NAMALWA (cell line): ENCODE data around the gene NHERF1.

Experiments used
- DNase-seq: peaks from one replicate; pipeline ENCODE4 v3.0.0-alpha.2; 2015; ENCODE audit warnings: low spot score

The NHERF1 gene

DNA sequence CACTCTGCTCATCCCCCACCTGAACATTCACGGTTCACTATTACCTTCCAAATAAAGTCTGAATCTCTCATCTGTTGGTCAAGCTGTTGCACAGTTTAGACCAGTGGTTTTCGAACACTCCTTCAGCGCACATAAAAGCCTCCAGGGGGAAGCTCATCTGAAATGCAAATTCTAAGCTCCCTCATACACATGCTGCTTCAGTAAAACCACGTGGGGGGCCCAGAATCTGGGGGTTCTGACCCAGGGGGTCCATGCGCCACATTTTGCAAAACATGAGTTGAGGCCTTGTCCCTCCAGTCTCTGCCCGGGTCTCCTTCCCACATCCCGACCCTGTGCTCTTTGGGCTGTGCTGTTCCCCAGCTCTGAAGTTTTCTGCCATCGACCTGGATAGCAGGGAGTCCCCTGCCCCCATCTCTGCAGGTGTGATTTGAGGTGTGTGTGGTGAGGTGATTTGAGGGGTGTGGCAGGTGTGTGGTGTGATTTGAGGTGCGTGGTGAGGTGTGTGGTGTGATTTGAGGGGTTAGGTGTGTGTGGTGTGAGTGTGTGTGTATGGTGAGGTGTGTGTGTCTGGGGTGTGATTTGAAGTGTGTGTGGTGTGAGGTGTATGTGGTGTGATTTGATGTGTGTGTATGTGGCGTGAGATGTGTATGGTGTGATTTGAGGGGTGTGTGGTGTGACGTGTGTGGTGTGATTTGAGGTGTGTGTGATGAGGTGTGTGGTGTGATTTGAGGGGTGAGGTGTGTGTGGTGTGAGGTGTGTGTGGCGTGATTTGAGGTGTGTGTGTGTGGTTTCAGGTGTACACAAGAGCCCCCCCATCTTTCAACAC lies 16.2 kb upstream of the NHERF1 start:
- DNase-seq, result no peak

DNA sequence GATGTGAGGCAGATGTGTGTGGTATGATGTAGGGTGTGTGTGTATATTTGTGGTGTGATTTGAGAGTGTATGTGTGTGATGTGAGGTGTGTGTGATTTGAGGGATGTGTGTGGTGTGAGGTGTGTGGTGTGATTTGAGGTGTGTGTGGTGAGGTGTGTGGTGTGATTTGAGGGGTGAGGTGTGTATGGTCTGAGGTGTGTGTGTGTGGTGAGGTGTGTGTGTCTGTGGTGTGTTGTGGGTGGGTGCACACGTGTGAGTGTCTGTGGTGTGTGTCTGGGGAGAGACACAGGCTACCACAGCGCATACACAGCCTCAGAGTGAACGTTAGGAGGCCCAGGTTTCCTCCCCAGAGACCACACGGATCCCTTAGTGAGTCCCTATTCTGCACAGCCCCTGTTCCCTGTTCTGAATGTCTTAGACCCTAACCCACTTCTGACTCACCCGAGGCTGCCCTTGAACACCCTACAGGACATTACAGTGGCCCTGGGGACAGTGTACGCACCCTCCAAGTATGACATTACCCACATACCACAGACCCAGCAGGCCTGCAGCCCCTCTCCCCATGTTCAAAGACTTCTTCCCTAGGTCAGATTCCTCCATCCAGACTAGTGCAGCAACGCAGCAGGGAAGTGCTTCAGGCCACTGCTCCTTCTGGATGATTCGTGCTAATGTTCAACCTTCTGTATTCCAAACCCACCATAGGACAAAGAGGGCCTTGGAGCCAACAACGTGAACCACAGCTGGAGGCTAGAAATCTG lies 14.9 kb upstream of the NHERF1 start:
- no peak for DNase-seq

DNA sequence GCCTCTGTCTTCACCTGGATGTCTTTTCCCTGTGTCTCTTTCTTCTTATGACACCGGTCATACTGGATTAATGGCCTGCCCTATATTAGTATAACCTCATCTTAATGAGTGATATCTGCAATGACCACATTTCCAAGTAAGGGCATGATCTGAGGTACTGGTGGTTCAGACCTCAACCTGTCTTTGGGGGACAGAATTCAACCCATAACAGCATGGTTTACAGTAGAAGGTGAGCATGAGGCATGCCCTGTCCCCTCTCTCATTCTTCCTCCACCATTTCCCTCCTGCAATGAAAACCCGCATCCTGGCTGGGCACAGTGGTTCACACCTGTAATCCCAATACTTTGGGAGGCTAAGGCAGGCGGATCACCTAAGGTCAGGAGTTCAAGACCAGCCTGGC lies 14.2 kb upstream of the NHERF1 start:
- DNase-seq, result no peak

DNA sequence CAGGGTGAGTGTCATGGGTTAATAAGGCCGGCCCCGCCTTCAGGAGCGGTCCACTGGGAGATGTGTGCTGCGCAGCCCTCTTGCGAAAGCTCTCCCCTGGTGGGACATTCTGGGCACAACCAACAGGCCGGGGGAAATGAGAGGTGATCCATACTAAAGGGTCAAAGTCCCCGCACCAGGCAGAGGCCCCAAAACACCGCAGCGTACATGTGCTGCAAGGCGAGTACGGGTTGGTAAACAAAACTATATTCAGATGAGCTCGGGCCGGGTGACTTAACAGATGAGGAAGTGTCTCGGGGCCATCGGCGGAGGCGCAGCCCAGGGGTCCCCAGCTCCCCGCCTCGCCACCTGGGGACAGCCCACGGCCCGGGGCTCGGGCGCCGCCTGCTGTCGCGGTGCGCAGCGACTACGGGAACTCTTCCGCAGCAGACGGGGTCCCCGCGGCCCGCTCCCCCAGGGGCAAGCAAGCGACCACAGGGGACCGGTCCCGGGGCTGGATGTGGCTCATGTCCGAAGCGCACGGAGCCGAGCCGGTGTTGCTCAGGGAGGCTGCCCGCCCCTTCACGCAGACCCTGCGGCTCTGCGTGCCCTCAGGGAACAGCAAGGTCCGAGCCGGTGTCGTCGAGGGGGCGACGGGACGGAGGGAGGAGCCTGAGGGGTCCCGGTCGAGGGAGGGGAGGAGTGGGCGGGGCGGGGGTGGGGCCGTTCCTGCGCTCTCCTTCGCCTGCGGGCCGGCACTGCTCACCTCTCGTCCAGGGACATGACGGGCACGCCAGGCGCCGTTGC lies 11.7 kb upstream of the NHERF1 start, which contains the start of gene RAB37:
TSS of gene RAB37 (plus strand) at position 744 of the 786 bp plus-strand sequence. CDS start at position 761, 17 bp downstream.
- peak; percentile 85 for DNase-seq

DNA sequence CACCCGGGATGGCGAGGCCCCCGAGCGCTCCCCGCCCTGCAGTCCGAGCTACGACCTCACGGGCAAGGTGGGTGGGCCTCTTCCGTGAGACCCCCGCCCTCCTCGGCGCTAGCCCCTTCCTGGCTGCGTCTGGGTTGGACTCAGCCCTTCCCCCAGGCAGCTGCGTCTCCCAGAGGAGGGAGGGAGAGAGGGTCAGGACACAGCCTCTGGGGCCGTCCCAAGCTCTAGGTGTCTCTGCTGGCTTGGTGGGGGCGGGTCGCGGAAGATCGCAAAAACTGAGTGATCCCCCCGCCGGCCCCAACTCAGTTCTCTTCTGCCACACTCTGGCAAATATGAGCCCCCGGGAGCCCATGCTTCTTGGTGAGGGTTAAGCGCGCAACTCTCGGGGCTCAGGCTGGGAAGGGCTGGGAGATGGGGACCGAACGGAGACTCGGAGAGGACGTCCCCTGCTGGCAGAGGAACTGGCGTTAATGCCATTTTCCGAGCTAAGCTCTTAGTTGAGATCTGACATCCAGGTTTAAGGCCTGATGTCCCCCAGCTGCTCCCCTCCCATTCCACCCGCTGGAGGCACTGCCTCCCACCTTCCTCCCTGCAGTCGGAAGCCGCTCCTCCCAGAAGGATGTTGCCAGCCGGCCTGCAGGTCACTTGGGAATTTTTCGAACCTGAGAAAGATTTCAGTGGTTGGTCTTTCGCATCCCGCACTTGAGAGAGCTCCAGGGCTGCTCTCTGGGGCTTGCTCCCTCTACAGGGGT lies 11.0 kb upstream of the NHERF1 start:
- peak; percentile 65 for DNase-seq

DNA sequence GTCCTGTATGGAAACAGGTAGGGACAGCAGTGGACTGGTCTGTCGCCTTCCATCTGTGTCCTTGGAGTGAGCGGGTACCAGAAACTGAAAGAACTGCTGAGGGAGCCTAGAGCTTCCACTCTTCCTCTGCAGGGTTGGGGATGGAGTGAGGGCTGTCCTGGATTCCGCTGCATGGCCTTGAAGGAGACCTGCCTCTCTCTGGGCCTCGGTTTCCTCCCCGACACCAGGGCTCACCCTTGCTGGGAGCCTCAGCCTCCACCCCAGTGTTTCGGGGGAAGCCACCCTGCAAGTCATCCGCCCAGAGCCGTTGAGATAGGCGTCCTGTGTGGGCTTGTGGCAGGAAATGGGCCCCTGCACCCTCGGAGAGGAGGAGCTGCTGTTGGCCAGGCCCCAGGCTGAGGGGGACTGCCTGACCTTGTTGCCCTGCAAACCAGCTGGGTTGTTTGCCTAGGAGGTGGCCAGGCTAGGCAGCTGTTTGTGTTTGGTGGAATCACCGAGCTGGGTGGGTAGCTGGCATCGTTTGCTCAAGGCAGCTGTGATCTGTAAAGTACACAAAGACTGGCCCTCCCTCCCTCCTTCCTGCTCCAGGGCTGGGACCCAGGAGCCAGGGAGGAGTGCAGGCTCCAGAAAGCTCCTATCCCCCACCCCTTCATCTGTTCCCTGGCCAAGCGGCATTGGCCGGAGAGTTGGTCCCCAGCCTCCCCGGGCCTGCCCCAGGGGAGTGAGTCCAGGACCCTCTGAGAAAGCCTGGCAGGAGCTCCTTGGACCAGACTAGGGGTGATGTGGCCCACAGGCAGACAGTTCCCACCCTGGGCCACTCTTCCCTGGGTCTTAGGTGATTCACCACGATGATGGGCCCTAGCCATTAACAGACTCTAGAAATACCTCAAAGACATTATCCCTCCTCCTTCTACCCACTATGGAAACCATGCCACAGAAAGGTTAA lies 10.1 kb upstream of the NHERF1 start:
- DNase-seq, result peak; percentile 45

DNA sequence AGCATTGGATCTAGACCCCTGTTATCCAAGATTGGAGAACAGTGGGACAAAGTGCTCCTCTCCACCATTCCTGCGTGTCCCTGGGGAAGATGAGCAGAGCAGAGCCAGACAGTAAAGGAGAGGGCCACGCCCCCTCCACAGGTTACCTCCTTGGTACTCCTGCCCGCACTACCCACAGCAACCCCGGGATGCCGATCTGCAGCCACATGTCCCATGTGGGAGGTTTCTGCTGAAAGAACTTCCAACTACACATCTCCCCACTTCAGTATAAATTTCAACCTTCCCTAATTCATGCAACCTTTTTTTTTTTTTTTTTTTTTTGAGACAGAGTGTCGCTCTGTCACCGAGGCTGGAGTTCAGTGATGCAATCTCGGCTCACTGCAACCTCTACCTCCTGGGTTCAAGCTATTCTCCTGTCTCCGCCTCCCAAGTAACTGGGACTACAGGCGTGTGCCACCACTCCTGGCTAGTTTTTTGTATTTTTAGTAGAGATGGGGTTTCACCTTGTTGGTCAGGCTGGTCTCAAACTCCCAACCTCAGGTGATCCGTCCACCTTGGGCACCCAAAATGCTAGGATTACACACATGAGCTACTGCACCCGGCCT lies 9.1 kb upstream of the NHERF1 start:
- no peak for DNase-seq

DNA sequence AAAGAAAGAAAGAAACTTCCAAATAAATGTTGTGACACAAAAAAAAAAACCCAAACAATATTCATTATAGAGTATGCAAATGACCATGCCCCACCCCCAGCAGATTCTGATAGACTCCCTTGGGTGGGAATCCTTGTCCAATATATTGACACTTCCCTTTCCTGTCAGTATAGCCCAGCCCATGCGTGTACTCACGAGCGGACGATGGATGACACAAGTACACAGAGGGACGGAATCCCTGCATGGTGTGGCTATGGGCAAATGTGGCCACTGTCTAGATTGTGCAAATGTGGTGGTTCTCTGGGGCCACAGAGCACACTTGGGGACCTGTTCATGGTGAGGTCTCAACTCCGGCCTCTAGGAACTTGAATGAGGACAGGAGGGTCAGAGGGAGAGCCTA lies 8.3 kb upstream of the NHERF1 start:
- DNase-seq, result no peak

DNA sequence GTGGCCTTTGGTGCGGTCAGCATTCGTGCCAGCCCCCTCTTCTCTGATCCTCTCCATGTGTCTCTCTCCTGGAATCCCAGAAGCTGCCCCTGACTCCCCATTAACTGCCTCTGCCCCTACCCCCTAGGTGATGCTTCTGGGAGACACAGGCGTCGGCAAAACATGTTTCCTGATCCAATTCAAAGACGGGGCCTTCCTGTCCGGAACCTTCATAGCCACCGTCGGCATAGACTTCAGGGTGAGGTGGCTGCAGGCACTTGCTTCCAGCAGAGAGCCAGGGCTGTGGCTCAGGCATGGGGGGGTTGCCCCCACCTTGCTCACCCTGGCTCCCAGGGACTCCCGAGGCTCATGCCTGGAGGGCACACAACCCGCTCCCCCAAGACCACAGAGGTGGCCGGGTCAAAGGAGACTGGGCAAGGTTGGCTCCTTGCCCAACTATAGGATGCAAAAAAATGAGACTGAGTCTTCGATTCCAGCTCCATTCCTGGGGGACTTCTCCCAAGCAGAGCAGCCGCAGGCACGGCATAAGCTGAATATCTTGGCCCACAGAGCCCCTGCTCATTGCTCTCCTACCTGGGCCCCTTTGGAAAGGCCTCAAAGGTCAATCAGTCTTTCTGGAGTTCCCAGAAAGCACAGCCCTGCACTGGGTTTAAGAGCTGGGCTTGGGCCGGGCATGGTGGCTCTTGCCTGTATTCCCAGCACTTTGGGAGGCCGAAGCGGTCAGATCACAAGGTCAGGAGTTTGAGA lies 7.6 kb upstream of the NHERF1 start:
- DNase-seq, result no peak

DNA sequence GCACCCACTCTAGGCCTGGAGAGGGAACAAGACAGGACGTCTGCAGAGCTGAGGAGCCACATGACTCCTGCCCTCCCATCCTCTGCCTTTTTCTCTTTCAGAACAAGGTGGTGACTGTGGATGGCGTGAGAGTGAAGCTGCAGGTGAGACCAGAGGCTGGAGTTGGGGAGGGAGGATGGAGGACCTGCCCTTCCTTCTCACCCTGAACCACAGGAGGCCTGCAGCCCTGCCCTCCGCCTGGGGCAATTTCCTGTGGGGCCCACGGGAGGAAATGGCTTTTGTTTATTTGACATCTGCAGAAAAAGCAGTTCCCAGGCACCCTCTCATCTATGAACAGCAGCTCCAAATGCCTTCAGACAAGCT lies 6.3 kb upstream of the NHERF1 start:
- DNase-seq, result peak; percentile 66

DNA sequence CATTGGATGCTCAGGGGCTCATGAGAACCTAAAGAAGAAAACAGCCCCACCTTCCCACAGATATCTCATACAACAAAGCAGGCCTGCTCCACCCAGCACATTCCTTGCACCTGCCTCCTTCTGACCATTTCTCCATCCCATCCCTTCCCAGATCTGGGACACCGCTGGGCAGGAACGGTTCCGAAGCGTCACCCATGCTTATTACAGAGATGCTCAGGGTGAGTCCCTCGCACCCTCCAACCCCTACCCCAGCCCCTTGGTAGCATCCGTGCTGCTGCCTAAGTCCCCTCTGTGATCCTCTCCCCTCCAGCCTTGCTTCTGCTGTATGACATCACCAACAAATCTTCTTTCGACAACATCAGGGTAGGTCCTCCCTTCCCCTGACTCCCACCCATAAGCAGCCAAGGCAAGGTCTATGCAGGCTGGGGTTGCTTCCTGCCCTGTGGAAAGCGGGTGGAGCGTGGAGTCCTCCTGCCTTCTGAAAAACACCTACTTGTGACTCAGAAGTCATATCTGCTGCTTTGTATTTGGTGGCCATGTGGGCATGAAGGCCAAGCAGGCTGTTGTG lies 5.4 kb upstream of the NHERF1 start:
- DNase-seq, result no peak

DNA sequence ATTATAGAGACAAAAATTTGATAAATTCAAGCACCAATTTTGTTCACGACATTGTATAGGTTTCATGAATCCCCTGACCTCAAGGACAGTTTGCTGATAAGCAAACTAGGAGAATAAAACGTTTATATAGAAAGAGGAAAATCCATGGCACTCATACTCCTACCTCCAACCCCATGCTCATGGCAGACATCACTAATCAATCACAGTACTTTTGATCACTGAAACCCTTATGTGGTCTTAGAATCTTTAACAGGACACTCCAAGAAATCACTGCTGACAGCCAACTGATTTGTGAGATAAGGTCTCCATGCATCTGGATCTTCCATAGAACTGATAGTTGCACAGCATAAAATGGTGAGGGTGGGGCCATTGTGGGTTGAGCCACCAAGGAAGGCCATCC lies 4.7 kb upstream of the NHERF1 start:
- no peak for DNase-seq

DNA sequence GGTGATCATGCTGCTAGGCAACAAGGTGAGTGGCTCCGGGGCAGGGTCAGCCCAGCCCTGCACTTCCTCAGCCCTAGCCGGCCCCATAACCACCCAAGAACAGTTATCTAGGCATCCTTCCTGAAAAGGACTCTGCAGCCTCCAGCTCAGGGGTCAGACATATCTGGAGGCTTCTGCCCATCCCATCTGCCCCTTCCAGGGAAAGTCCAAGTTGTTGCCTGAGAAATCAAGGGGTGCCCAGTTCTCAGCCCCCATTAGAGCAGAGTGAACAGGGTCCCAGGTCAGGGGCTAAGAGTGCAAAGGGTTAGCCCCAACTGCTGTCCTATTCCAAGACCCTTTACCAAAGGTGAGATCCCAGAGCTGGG lies 4.1 kb upstream of the NHERF1 start:
- no peak for DNase-seq

DNA sequence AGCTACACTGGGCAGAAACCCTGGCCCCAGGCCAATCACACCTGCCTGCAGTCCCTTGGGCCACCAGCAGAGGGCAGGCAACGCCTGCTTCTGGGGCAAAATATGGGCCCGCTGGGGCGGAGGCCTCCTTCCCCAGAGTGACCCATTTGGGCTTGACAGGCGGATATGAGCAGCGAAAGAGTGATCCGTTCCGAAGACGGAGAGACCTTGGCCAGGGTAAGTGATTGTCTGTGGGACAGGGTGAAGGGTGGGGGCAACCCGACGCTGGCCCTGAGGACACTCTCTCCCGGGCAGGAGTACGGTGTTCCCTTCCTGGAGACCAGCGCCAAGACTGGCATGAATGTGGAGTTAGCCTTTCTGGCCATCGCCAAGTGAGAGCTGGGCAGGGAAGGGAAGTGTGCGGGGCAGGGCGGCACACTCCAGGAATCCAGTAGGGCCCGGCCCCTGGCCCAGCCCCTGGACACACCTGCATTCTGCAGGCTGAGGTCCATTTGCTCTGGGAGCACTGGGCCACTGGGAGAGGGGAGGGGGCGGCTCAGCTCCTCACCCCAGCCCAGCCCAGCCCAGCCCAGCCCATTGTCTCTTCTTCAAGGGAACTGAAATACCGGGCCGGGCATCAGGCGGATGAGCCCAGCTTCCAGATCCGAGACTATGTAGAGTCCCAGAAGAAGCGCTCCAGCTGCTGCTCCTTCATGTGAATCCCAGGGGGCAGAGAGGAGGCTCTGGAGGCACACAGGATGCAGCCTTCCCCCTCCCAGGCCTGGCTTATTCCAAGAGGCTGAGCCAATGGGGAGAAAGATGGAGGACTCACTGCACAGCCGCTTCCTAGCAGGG lies 3.5 kb upstream of the NHERF1 start:
- DNase-seq, result peak; percentile 82

DNA sequence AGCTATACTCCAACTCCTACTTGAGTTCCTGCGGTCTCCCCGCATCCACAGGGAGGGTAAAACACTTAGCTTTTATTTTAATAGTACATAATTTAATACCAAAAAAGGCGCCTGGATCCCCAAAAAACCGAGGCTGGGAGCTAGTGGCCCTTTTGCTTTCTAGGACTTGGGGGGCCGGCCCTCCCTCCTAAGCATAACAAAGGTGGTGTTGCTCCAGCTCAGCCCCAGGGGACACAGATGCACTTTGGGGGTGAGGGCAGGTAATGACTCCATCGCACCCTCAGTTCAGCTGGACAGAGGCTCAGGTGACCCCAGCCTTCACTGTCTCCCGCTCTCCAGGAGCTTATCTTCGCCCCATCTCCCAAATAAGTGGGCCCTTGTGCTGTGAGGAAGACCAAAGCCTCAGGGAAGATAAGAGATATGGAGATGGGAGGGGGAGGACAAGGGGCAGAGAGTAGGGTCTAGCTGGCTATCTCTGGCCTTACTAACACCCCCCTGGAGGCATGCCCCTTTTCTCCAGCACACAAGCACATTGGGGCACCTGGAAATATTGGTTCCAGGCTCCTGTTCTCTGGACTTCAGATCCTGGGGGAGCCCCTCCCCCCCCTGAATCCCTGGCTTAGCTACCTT lies 2.8 kb upstream of the NHERF1 start:
- DNase-seq, result no peak

DNA sequence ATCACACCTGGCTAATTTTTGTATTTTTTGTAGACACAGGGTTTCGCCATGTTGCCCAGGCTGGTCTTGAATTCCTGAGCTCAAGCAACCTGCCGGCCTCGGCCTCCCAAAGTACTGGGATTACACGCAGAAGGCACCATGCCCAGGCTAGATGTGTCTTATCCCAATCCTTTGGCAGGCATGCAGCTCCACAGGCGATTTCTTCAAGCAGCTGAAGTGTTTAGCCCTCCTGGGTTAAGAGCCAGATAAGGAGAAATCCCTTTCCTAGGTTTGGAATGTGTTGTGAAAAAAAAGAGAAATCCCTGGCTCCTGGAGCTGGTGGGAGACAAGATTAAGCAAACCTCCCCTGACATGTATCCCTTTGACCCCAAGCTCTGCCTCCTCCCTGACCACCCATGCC lies 2.1 kb upstream of the NHERF1 start:
- DNase-seq, result no peak

DNA sequence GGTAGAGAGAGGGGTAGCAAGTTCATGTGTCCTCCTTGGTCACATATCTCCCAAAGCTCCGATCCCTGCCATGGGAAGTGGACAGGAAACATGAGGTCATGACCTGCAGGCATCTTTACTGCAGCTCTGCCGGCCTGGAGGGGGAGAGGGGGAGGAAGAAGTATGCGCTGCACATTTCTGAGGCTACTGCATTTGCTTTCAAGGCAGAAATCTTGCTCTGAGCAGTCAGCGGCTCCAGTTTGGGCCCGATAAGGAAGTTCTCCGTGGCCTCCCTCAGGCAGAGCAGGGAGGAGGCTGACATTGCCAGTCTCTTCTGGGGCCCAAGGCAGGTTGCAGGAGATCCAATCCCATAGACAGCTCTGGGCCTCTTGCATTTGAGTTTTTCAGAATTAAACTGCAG lies 1.5 kb upstream of the NHERF1 start:
- DNase-seq, result no peak

DNA sequence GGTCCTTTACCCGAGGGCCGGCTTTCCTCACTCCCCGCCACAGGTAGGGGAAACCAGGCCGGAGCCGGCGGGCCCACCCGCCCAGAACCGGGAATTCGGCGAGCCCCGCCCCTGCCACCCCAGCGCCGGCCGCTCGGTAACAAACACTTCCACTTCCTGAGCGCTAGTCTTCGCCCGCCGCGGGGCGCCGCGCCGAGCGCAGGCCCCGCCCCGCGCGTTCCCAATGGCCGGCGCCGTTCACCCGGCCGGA lies 224 bp upstream of the NHERF1 start:
- no peak for DNase-seq
